ENCODE results near the gene EFNA1. TPM values are rescaled to one million over a fixed set of nuclear protein-coding genes. Genes with fewer than 3 reads are reported as not detected.
A peak's percentile ranks its signal among the peaks of the same experiment; 100 is the strongest.

EFNA1 gene
- total and polyA plus RNA-seq, 2 of the 13 experiments (the other 11 are each of a cell fraction or from before 2014, with no cell fraction given): 81.8 to 874 TPM

DNA sequence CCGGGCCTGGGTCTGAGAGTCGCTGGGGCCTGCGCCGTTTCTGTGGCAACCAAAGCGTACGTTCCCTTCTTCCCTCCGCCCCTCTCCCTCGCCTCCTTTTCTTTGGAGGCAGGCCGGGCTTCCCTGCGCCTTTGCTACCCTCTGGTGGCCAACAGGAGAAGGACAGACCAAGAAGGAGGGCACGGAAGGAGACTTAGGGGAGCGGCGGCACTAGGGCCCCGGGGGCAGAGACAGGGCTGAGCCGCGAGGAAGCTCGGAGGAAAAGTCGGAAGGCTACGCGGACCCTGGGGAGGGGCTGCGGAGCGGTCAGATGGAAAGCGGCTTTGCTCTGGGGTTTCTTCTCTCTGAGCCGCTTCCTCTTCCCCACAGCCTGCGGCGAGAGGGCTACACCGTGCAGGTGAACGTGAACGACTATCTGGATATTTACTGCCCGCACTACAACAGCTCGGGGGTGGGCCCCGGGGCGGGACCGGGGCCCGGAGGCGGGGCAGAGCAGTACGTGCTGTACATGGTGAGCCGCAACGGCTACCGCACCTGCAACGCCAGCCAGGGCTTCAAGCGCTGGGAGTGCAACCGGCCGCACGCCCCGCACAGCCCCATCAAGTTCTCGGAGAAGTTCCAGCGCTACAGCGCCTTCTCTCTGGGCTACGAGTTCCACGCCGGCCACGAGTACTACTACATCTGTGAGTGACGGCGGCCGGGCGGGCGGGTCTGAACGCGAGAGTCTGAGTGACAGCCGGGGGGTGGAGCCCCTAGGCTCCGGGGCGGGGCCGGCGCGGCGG, 42.8 kb upstream of the EFNA1 start (continued):
- TF ChIP-seq, protein P1, sequence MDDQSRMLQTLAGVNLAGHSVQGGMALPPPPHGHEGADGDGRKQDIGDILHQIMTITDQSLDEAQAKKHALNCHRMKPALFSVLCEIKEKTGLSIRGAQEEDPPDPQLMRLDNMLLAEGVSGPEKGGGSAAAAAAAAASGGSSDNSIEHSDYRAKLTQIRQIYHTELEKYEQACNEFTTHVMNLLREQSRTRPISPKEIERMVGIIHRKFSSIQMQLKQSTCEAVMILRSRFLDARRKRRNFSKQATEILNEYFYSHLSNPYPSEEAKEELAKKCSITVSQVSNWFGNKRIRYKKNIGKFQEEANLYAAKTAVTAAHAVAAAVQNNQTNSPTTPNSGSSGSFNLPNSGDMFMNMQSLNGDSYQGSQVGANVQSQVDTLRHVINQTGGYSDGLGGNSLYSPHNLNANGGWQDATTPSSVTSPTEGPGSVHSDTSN (CRISPR knock-in tag; IDR thresholded peaks at IDR 0.05; ENCODE audit: borderline replicate concordance): no peak
- TF ChIP-seq ETV5 (CRISPR knock-in tag; IDR thresholded peaks at IDR 0.05; ENCODE audit: borderline replicate concordance) (peak; percentile 68; the same call in 1 of the 2 replicates), DMAP1 (CRISPR knock-in tag; IDR thresholded peaks at IDR 0.05) (peak; percentile 51; the same call in 1 of the 2 replicates), GTF2F1 (IDR thresholded peaks at IDR 0.05; ENCODE audit: low read length) (no peak), SETDB1 (CRISPR knock-in tag; IDR thresholded peaks at IDR 0.05; ENCODE audit: borderline replicate concordance) (no peak), ZNF616 (CRISPR knock-in tag; IDR thresholded peaks at IDR 0.05; ENCODE audit: low read depth) (peak; percentile 25; the same call in 1 of the 2 replicates), GPN1 (CRISPR knock-in tag; IDR thresholded peaks at IDR 0.05; ENCODE audit: borderline replicate concordance) (no peak), JDP2 (CRISPR knock-in tag; IDR thresholded peaks at IDR 0.05; ENCODE audit: borderline replicate concordance) (no peak), ZNF367 (CRISPR knock-in tag; IDR thresholded peaks at IDR 0.05; ENCODE audit: borderline replicate concordance) (no peak), ZFP36 (IDR thresholded peaks at IDR 0.05; ENCODE audit: borderline replicate concordance, low read depth, low read length, partially characterized antibody) (no peak), PPARG (CRISPR knock-in tag; conservative IDR thresholded peaks at IDR 0.05) (peak; percentile 59; the same call in 1 of the 2 replicates), ZNF598 (CRISPR knock-in tag; IDR thresholded peaks at IDR 0.05; ENCODE audit: borderline replicate concordance) (peak; percentile 13; the same call in 1 of the 2 replicates), ZNF260 (CRISPR knock-in tag; IDR thresholded peaks at IDR 0.05; ENCODE audit: borderline replicate concordance, low read depth) (no peak), SAP130 (CRISPR knock-in tag; IDR thresholded peaks at IDR 0.05; ENCODE audit: low read depth) (peak; percentile 92), SOX5 (CRISPR knock-in tag; IDR thresholded peaks at IDR 0.05; ENCODE audit: borderline replicate concordance) (peak; percentile 55), ZFP90 (CRISPR knock-in tag; IDR thresholded peaks at IDR 0.05; ENCODE audit: borderline replicate concordance) (no peak; the same call in 1 of the 2 replicates), HOXA3 (CRISPR knock-in tag; IDR thresholded peaks at IDR 0.05) (peak; percentile 62; the same call in 1 of the 2 replicates), ZNF589 (CRISPR knock-in tag; conservative IDR thresholded peaks at IDR 0.05) (peak; percentile 56)
- TF ChIP-seq, protein P2, sequence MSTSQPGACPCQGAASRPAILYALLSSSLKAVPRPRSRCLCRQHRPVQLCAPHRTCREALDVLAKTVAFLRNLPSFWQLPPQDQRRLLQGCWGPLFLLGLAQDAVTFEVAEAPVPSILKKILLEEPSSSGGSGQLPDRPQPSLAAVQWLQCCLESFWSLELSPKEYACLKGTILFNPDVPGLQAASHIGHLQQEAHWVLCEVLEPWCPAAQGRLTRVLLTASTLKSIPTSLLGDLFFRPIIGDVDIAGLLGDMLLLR (CRISPR knock-in tag; IDR thresholded peaks at IDR 0.05): peak; percentile 56; the same call in 1 of the 2 replicates
- TF ChIP-seq, protein P3, sequence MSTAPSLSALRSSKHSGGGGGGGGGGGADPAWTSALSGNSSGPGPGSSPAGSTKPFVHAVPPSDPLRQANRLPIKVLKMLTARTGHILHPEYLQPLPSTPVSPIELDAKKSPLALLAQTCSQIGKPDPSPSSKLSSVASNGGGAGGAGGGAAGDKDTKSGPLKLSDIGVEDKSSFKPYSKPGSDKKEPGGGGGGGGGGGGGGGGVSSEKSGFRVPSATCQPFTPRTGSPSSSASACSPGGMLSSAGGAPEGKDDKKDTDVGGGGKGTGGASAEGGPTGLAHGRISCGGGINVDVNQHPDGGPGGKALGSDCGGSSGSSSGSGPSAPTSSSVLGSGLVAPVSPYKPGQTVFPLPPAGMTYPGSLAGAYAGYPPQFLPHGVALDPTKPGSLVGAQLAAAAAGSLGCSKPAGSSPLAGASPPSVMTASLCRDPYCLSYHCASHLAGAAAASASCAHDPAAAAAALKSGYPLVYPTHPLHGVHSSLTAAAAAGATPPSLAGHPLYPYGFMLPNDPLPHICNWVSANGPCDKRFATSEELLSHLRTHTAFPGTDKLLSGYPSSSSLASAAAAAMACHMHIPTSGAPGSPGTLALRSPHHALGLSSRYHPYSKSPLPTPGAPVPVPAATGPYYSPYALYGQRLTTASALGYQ (CRISPR knock-in tag; IDR thresholded peaks at IDR 0.05): no peak
- TF ChIP-seq, protein P4, sequence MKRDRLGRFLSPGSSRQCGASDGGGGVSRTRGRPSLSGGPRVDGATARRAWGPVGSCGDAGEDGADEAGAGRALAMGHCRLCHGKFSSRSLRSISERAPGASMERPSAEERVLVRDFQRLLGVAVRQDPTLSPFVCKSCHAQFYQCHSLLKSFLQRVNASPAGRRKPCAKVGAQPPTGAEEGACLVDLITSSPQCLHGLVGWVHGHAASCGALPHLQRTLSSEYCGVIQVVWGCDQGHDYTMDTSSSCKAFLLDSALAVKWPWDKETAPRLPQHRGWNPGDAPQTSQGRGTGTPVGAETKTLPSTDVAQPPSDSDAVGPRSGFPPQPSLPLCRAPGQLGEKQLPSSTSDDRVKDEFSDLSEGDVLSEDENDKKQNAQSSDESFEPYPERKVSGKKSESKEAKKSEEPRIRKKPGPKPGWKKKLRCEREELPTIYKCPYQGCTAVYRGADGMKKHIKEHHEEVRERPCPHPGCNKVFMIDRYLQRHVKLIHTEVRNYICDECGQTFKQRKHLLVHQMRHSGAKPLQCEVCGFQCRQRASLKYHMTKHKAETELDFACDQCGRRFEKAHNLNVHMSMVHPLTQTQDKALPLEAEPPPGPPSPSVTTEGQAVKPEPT (CRISPR knock-in tag; IDR thresholded peaks at IDR 0.05; ENCODE audit: low read depth): peak; percentile 87; the same call in 1 of the 2 replicates
- TF ChIP-seq, protein P5, sequence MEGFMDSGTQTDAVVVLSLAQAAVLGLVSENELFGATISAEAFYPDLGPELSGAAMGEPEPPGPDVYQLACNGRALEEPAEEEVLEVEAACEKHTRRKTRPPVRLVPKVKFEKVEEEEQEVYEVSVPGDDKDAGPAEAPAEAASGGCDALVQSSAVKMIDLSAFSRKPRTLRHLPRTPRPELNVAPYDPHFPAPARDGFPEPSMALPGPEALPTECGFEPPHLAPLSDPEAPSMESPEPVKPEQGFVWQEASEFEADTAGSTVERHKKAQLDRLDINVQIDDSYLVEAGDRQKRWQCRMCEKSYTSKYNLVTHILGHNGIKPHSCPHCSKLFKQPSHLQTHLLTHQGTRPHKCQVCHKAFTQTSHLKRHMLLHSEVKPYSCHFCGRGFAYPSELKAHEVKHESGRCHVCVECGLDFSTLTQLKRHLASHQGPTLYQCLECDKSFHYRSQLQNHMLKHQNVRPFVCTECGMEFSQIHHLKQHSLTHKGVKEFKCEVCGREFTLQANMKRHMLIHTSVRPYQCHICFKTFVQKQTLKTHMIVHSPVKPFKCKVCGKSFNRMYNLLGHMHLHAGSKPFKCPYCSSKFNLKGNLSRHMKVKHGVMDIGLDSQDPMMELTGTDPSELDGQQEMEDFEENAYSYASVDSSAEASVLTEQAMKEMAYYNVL (CRISPR knock-in tag; IDR thresholded peaks at IDR 0.05; ENCODE audit: borderline replicate concordance): peak; percentile 73; the same call in 1 of the 2 replicates

Data from HepG2 (cell line).